ENCODE results near the gene C1S.
"Not testable (repeated sequence)": the region's sequence is repeated elsewhere in the genome, so short reads cannot be mapped to it uniquely, and the experiment has no call there.

C1S gene

GRCh38 chr12:7060353-7060954, at the start of gene C1S:
TSS of gene C1S (plus strand) at chr12:7060718. CDS start at chr12:7061913, 1,195 bp downstream.
- no peak for DNase-seq

- DNase-seq = not testable (repeated sequence)
These were observed 49.1 kb upstream of the C1S start for GRCh38 chr12:7011398-7011797.

- no peak for DNase-seq
These were observed 48.4 kb upstream of the C1S start for GRCh38 chr12:7012024-7012607.

- no peak for DNase-seq
These were observed 47.4 kb upstream of the C1S start for GRCh38 chr12:7013101-7013500.

GRCh38 chr12:7015555-7016370, 44.8 kb upstream of the C1S start:
- DNase-seq = no peak

GRCh38 chr12:7016958-7017571, 43.5 kb upstream of the C1S start:
- no peak for DNase-seq

- DNase-seq = no peak
These were observed 42.6 kb upstream of the C1S start for GRCh38 chr12:7017870-7018349.

GRCh38 chr12:7018350-7019042, 42.0 kb upstream of the C1S start, which contains the start of gene LPCAT3:
TSS of gene LPCAT3 (minus strand) at chr12:7018476. CDS start at chr12:7018424, 52 bp downstream.
- peak; percentile 92 for DNase-seq

GRCh38 chr12:7019043-7019569, 41.4 kb upstream of the C1S start:
- DNase-seq = no peak

GRCh38 chr12:7021956-7022355, 38.6 kb upstream of the C1S start:
- no peak for DNase-seq

- no peak for DNase-seq
These were observed 37.4 kb upstream of the C1S start for GRCh38 chr12:7023114-7023513.

GRCh38 chr12:7026854-7027253, 33.7 kb upstream of the C1S start:
- DNase-seq = no peak

- DNase-seq = no peak
These were observed 29.2 kb upstream of the C1S start for GRCh38 chr12:7031306-7031705.

- DNase-seq = no peak
These were observed 27.5 kb upstream of the C1S start for GRCh38 chr12:7032990-7033389.

GRCh38 chr12:7034464-7034863, 26.1 kb upstream of the C1S start:
- no peak for DNase-seq

- DNase-seq = no peak
These were observed 25.1 kb upstream of the C1S start for GRCh38 chr12:7035463-7035862.

- not testable (repeated sequence) for DNase-seq
These were observed 23.1 kb upstream of the C1S start for GRCh38 chr12:7037411-7037810.

GRCh38 chr12:7038591-7038990, 21.9 kb upstream of the C1S start:
- no peak for DNase-seq

GRCh38 chr12:7039403-7039802, 21.1 kb upstream of the C1S start:
- no peak for DNase-seq

- DNase-seq = peak; percentile 36
These were observed 17.7 kb upstream of the C1S start for GRCh38 chr12:7042842-7043241.

- DNase-seq = no peak
These were observed 14.6 kb upstream of the C1S start for GRCh38 chr12:7045913-7046312.

GRCh38 chr12:7046383-7047105, 14.0 kb upstream of the C1S start:
- no peak for DNase-seq

Data from GDM1 (cell line).